GM18867 (cell line): ENCODE data around the gene MUC12.
"Not testable (repeated sequence)": the region's sequence is repeated elsewhere in the genome, so short reads cannot be mapped to it uniquely, and the experiment has no call there.

ENCODE experiments used
- ATAC-seq: cut with Tn5 transposase; IDR thresholded peaks from one replicate; pipeline ENCODE4 v1.9.1; 2021; ENCODE audit warnings: mild to moderate bottlenecking, moderate library complexity; ENCODE audit not compliant: unreplicated experiment

Gene MUC12

GRCh38 chr7:101058355-101058754, 89.0 kb downstream of the MUC12 start:
- no peak for ATAC-seq

DNA sequence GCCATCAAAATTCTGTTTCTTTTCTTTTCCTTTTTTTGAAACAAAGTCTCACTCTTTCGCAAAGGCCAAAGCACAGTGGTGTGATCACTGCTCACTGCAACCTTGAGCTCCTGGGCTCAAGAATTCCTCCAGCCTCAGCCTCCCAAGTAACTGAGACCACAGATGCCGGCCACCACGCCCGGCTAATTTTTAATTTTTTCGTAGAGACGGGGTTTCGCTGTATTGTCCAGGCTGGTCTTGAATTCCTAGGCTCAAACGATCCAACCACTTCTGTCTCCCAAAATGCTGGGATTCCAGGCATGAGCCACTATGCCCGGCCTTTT, 90.2 kb downstream of the MUC12 start:
- no peak for ATAC-seq

DNA sequence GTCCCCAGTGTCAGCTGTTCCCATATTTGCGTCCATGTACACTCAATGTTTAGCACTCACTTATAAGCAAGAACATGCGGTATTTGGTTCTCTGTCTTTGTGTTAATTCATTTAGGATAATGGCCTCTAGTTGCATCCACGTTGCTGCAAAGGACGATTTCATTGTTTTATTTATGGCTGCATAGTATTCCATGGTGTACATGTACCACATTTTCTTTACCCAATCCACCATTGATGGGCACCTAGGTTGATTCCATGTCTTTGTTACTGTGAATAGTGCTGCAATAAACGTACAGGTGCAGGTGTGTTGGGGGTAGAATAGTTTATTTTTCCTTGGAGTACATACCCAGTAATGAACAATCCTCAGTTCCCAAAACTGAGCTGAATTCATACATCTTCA, 91.6 kb downstream of the MUC12 start:
- ATAC-seq, result no peak

- ATAC-seq, result not testable (repeated sequence)
These were observed 94.8 kb downstream of the MUC12 start for GRCh38 chr7:101064176-101064550.

DNA sequence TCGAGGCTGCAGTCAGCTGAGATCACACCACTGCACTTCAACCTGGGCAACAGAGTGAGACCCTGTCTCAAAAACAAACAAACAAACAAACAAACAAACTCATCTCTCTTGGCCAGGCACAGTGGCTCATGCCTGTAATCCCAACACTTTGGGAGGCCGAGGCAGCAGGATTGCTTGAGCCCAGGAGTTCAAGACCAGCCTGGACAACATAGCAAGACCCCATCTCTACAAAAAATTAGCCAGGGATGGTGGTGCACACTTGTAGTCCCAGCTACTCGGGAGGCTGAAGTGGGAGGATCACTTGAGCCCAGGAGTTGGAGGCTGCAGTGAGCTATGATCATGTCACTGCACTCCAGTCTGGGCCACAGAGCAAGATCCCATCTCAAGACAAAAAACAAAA, 95.8 kb downstream of the MUC12 start:
- not testable (repeated sequence) for ATAC-seq

- ATAC-seq, result no peak
These were observed 96.9 kb downstream of the MUC12 start for GRCh38 chr7:101066141-101066832.

GRCh38 chr7:101066833-101067177, 97.4 kb downstream of the MUC12 start:
- no peak for ATAC-seq

GRCh38 chr7:101068401-101068800, 99.0 kb downstream of the MUC12 start:
- ATAC-seq, result no peak
